SK-N-SH (cell line): ENCODE results near the gene KDM6B. TPM values are rescaled to one million over a fixed set of nuclear protein-coding genes. Genes with fewer than 3 reads are reported as not detected.

ENCODE experiments used
- CTCF ChIA-PET: fragments of 300-600, 350-600 bp; formaldehyde crosslinking; extraction: SDS; loops from one replicate; lab custom pipeline; 2021; lab: Yijun Ruan, JAX
- POLR2A ChIA-PET: fragments of 350-600 bp; sonication (Branson Sonifier 250); formaldehyde crosslinking; extraction: SDS; loops from one replicate; lab custom pipeline; 2020; ENCODE audit warnings: antibody characterized with exemption, inconsistent platforms; lab: Yijun Ruan, JAX
- DNase-seq: peaks from one replicate; pipeline ENCODE4 v3.0.0; 2012
- H2AFZ ChIP-seq: fragments of 200-600 bp; sonication (generic); 2 replicates; pipeline ENCODE4 v1.8.1; 2016; ENCODE audit warnings: antibody characterized with exemption, mild to moderate bottlenecking, low read depth
- H3F3A ChIP-seq: fragments of 200-600 bp; sonication (generic); replicated peaks from 2 replicates; pipeline ENCODE3; 2016; ENCODE audit warnings: antibody characterized with exemption, mild to moderate bottlenecking; ENCODE audit not compliant: insufficient read depth
- H3K27ac ChIP-seq, 2 experiments: fragments of 200-500 bp in 1 of 2; fragments of 200-600 bp in 1 of 2; sonication (Bioruptor generic) in 1 of 2; sonication (generic), shearing (Covaris generic) in 1 of 2; 2 replicates each; pipeline versions ENCODE4 v1.5.1 to v1.6.1; 2014 to 2016; ENCODE audit warnings: low read depth in 2 of 2, inconsistent platforms in 1 of 2, low read length in 1 of 2, mild to moderate bottlenecking in 1 of 2, mixed read lengths in 1 of 2
- H3K27me3 ChIP-seq: fragments of 200-600 bp; sonication (generic), shearing (Covaris generic); 2 replicates; pipeline ENCODE4 v1.6.1; 2016; ENCODE audit warnings: mixed run types; ENCODE audit not compliant: insufficient read depth
- H3K36me3 ChIP-seq, 2 experiments: fragments of 200-500 bp in 1 of 2; fragments of 200-600 bp in 1 of 2; sonication (Bioruptor generic) in 1 of 2; sonication (generic) in 1 of 2; replicated peaks in 1 of 2; 2 replicates each; pipeline versions ENCODE3 to v1.5.1; 2014 to 2016; ENCODE audit warnings: low read length in 1 of 2, mild to moderate bottlenecking in 1 of 2; ENCODE audit not compliant: insufficient read depth in 2 of 2, control insufficient read depth in 1 of 2
- H3K4me1 ChIP-seq, 2 experiments: fragments of 200-500 bp in 1 of 2; fragments of 200-600 bp in 1 of 2; sonication (Bioruptor generic) in 1 of 2; sonication (generic), shearing (Covaris generic) in 1 of 2; 2 replicates each; pipeline versions ENCODE4 v1.5.1 to v1.6.1; 2014 to 2016; ENCODE audit warnings: low read depth in 1 of 2, low read length in 1 of 2, mixed run types in 1 of 2; ENCODE audit not compliant: insufficient read depth in 2 of 2, control insufficient read depth in 1 of 2
- H3K4me2 ChIP-seq: fragments of 200-600 bp; sonication (generic), shearing (Covaris generic); 2 replicates; pipeline ENCODE4 v1.6.1; 2017; ENCODE audit warnings: mixed run types
- H3K4me3 ChIP-seq, 2 experiments: fragments of 200-500 bp in 1 of 2; fragments of 200-600 bp in 1 of 2; sonication (Bioruptor generic) in 1 of 2; sonication (generic), shearing (Covaris generic) in 1 of 2; 2 replicates each; pipeline versions ENCODE4 v1.5.1 to v1.8.1; 2014 to 2016; ENCODE audit warnings: low read depth in 2 of 2, inconsistent platforms in 1 of 2, low read length in 1 of 2, mild to moderate bottlenecking in 1 of 2, mixed read lengths in 1 of 2, moderate library complexity in 1 of 2
- H3K79me2 ChIP-seq: fragments of 200-600 bp; sonication (generic); 2 replicates; pipeline ENCODE4 v1.8.1; 2017; ENCODE audit warnings: mild to moderate bottlenecking; ENCODE audit not compliant: insufficient read depth
- H3K9ac ChIP-seq: fragments of 200-600 bp; sonication (generic); 2 replicates; pipeline ENCODE4 v1.6.1; 2017; ENCODE audit warnings: mixed run types
- H3K9me2 ChIP-seq: fragments of 200-600 bp; sonication (generic); 2 replicates; pipeline ENCODE4 v1.6.1; 2017; ENCODE audit warnings: mixed run types
- H3K9me3 ChIP-seq: fragments of 200-600 bp; sonication (generic); 2 replicates; pipeline ENCODE4 v1.6.1; 2017; ENCODE audit warnings: mixed run types, mild to moderate bottlenecking, moderate library complexity
- H4K20me1 ChIP-seq: fragments of 200-600 bp; sonication (generic); 2 replicates; pipeline ENCODE4 v1.6.1; 2017; ENCODE audit warnings: mild to moderate bottlenecking, mixed run types; ENCODE audit not compliant: insufficient read depth
- CHD2 ChIP-seq: fragments of 150-350 bp; IDR thresholded peaks from 2 replicates; pipeline ENCODE4 v1.6.1; 2018; ENCODE audit warnings: low read length; ENCODE audit not compliant: partially characterized antibody
- EZH2phosphoT487 ChIP-seq: fragments of 200-600 bp; sonication (generic); IDR thresholded peaks from 2 replicates; pipeline ENCODE4 v1.6.1; 2017; ENCODE audit warnings: low read depth, mixed run types, mild to moderate bottlenecking, antibody characterized with exemption, moderate library complexity, borderline replicate concordance
- FOSL2 ChIP-seq: IDR thresholded peaks from 2 replicates; pipeline ENCODE4 v1.4.0; 2012; ENCODE audit warnings: low read depth, mild to moderate bottlenecking, moderate library complexity, borderline replicate concordance
- GABPA ChIP-seq: IDR thresholded peaks from 2 replicates; pipeline ENCODE4 v1.4.0; 2012; ENCODE audit warnings: low read depth, mild to moderate bottlenecking
- GATA2 ChIP-seq: sonication (generic); formaldehyde crosslinking; IDR thresholded peaks from 2 replicates; pipeline ENCODE4 v1.5.0; 2020; ENCODE audit warnings: mild to moderate bottlenecking, missing genetic modification reagents
- MAX ChIP-seq: IDR thresholded peaks from 2 replicates; pipeline ENCODE4 v1.4.0; 2012; ENCODE audit warnings: low read depth
- MEF2A ChIP-seq: IDR thresholded peaks from 2 replicates; pipeline ENCODE4 v1.4.0; 2012; ENCODE audit warnings: low read depth, borderline replicate concordance
- NFIC ChIP-seq: IDR thresholded peaks from 2 replicates; pipeline ENCODE4 v1.4.0; 2012; ENCODE audit warnings: borderline replicate concordance
- PBX3 ChIP-seq: IDR thresholded peaks from 2 replicates; pipeline ENCODE4; 2012
- RAD21 ChIP-seq: IDR thresholded peaks from 2 replicates; pipeline ENCODE4 v1.6.1; 2012; ENCODE audit warnings: mild to moderate bottlenecking, low read length
- RCOR1 ChIP-seq: fragments of 150-350 bp; IDR thresholded peaks from 2 replicates; pipeline ENCODE4 v1.6.1; 2017; ENCODE audit warnings: antibody characterized with exemption, low read length
- RXRA ChIP-seq: IDR thresholded peaks from 2 replicates; pipeline ENCODE4 v1.4.0; 2012; ENCODE audit warnings: low read depth, mild to moderate bottlenecking, borderline replicate concordance
- SIN3A ChIP-seq: IDR thresholded peaks from 2 replicates; pipeline ENCODE4 v1.6.1; 2012; ENCODE audit warnings: low read depth, mild to moderate bottlenecking, low read length, moderate library complexity, borderline replicate concordance
- USF1 ChIP-seq: IDR thresholded peaks from 2 replicates; pipeline ENCODE4 v1.4.0; 2012; ENCODE audit warnings: low read depth, borderline replicate concordance
- YY1 ChIP-seq: IDR thresholded peaks from 2 replicates; pipeline ENCODE4 v1.4.0; 2012; ENCODE audit warnings: low read depth, mild to moderate bottlenecking
- ZBTB33 ChIP-seq: IDR thresholded peaks from 2 replicates; pipeline ENCODE4 v1.4.0; 2012; ENCODE audit warnings: low read depth, borderline replicate concordance
- WGBS: methylation state at CpG from one replicate; pipeline ENCODE4 v1.1.6; 2017; ENCODE audit warnings: low lambda C conversion rate; 5-methylcytosine and 5-hydroxymethylcytosine counted together
- polyA plus RNA-seq, 3 experiments: library from polyadenylated mRNA; depleted of rRNA; stranded (reverse); fragments of >200 nt; gene quantifications; 2 replicates each; pipeline ENCODE4 v1.2.3, GENCODE V29; 2012

Gene KDM6B
- polyA plus RNA-seq, 1 of the 3 experiments (the other 2 are of a cell fraction) = 2.6 TPM

- ChIA-PET POLR2A (no interaction called here), CTCF (interaction anchor here (1.0 to 1.5 kb wide), 3 partner anchors 11 to 96 kb away, joined by 3 to 8 read pairs (median 3); no protein-coding TSS in a partner anchor)
- Histone ChIP-seq H3K9me2 (no peaks in the 10 kb centered on the region), H3K4me2 (peak overlapping the region; percentile 92; the same call in 1 of the 2 replicates), H3K9me3 (no peaks in the 10 kb centered on the region), H4K20me1 (peaks cover 37% of the 10 kb centered on the region), H3K9ac (no peak overlapping the region), H3K27me3 (no peaks in the 10 kb centered on the region), H3K4me1 (peaks cover 28 to 36% of the 10 kb centered on the region in 2 experiments), H3K36me3 (peaks cover 5 to 14% of the 10 kb centered on the region in 2 experiments), H2AFZ (no peak overlapping the region), H3K4me3 (no peak overlapping the region), H3F3A (peaks cover 54% of the 10 kb centered on the region), H3K27ac (peak overlapping the region; percentile 98 to 100; a peak in 3 of 4 replicates), H3K79me2 (peaks cover 61% of the 10 kb centered on the region)
- DNase-seq = no peak
- TF ChIP-seq ZBTB33 (no peak), FOSL2 (no peak), GATA2 (CRISPR knock-in tag) (no peak), MAX (no peak), USF1 (no peak), MEF2A (no peak), RAD21 (no peak), RXRA (no peak), PBX3 (no peak), GABPA (no peak), CHD2 (no peak), YY1 (no peak), SIN3A (no peak), RCOR1 (no peak), NFIC (no peak), EZH2phosphoT487 (no peak)
- WGBS = 53% methylated on average over 2 of the region's 2 CpGs
Measured at GRCh38 chr17:7839876-7840261, 5.9 kb downstream of the KDM6B start.
